Suppressor macrophage (primary cell): ENCODE measurements around the gene GPSM1.

ENCODE experiments used
- DNase-seq, 4 experiments: peaks; one replicate each; pipeline ENCODE4 v3.0.0-alpha.2; 2020 to 2022

GPSM1 gene

GRCh38 chr9:136305804-136306203 is 21.5 kb upstream of the GPSM1 start:
- DNase-seq = no peak

GRCh38 chr9:136306211-136307208 is 20.8 kb upstream of the GPSM1 start:
- DNase-seq = peak in 1 of 4 experiments; percentile 31

GRCh38 chr9:136307215-136307750 is 20.1 kb upstream of the GPSM1 start:
- no peak for DNase-seq

- no peak for DNase-seq
Observed at GRCh38 chr9:136308006-136308701, 19.2 kb upstream of the GPSM1 start.

- no peak for DNase-seq
Observed at GRCh38 chr9:136308702-136309053, 18.7 kb upstream of the GPSM1 start.

- no peak for DNase-seq
Observed at GRCh38 chr9:136309101-136309801, 18.1 kb upstream of the GPSM1 start.

GRCh38 chr9:136309806-136310220 is 17.5 kb upstream of the GPSM1 start:
- no peak for DNase-seq

- no peak for DNase-seq
Observed at GRCh38 chr9:136310273-136311030, 16.9 kb upstream of the GPSM1 start.

- no peak for DNase-seq
Observed at GRCh38 chr9:136311051-136312008, 16.0 kb upstream of the GPSM1 start.

GRCh38 chr9:136312009-136312375 is 15.3 kb upstream of the GPSM1 start:
- DNase-seq = no peak

- peak; percentile 63 to 82 (median 70) for DNase-seq
Observed at GRCh38 chr9:136312436-136312835, 14.9 kb upstream of the GPSM1 start.

GRCh38 chr9:136313111-136314055 is 14.0 kb upstream of the GPSM1 start:
- DNase-seq = no peak

GRCh38 chr9:136314056-136314416 is 13.3 kb upstream of the GPSM1 start:
- DNase-seq = no peak

- DNase-seq = no peak
Observed at GRCh38 chr9:136314944-136315343, 12.4 kb upstream of the GPSM1 start.

GRCh38 chr9:136316271-136316751 is 11.0 kb upstream of the GPSM1 start:
- DNase-seq = no peak

GRCh38 chr9:136316896-136317676 is 10.3 kb upstream of the GPSM1 start:
- no peak for DNase-seq

GRCh38 chr9:136317695-136318094 is 9.6 kb upstream of the GPSM1 start:
- no peak for DNase-seq

- DNase-seq = no peak
Observed at GRCh38 chr9:136318111-136318775, 9.1 kb upstream of the GPSM1 start.
